A549 treated with ZK216348 at 1 μM for 4 hours (cell line): ENCODE measurements around the gene DBNL. TPM values are rescaled to one million over a fixed set of nuclear protein-coding genes. Genes with fewer than 3 reads are reported as not detected.

Experiments
- total RNA-seq: library from RNA; stranded (reverse); fragments of 200-300 nt; extraction: Qiagen RNA extraction; gene quantifications from 5 replicates; pipeline ENCODE4 v1.2.3, GENCODE V29; 2022; ENCODE audit warnings: low read depth

DBNL gene
- 52.8 to 80.1 TPM (median 71.0 TPM) in 5 replicates for total RNA-seq

GRCh38 chr7:44044315-44045225, at the start of gene DBNL:
Gene DBNL, plus strand, starts transcription at chr7:44044702. Its CDS starts 36 bp downstream, at chr7:44044738.

GRCh38 chr7:43997532-43997931, 47.0 kb upstream of the DBNL start, which contains the start of gene SPDYE1:
Gene SPDYE1, plus strand, starts transcription at chr7:43997897. Its CDS starts 2,053 bp downstream, at chr7:43999950.

GRCh38 chr7:44065431-44066110, 21.1 kb downstream of the DBNL start, which contains the start of gene PGAM2:
Gene PGAM2, minus strand, starts transcription at chr7:44065567. Its CDS starts 38 bp downstream, at chr7:44065529.

GRCh38 chr7:44103923-44104859, 59.7 kb downstream of the DBNL start, which contains the start of gene AEBP1:
Gene AEBP1, plus strand, starts transcription at chr7:44104345. Its CDS starts 321 bp downstream, at chr7:44104666.

Other genes starting within 250 kb of the DBNL start
- gene MRPS24, start 175.2 kb upstream of the DBNL start, total RNA-seq, result 205 to 254 TPM (median 243 TPM) in 5 replicates
- 23.5 to 28.8 TPM (median 26.8 TPM) in 5 replicates for gene URGCP, start 138.1 kb upstream of the DBNL start, total RNA-seq
- 7.9 to 11.6 TPM (median 11.4 TPM) in 5 replicates for gene UBE2D4, start 118.3 kb upstream of the DBNL start, total RNA-seq
- not detected in 5 replicates for gene SPDYE1, start 46.8 kb upstream of the DBNL start, total RNA-seq
- not detected in 5 replicates for gene PGAM2, start 20.9 kb downstream of the DBNL start, total RNA-seq
- gene POLM, start 37.8 kb downstream of the DBNL start, total RNA-seq, result 3.6 to 9.5 TPM (median 7.1 TPM) in 5 replicates
- gene AEBP1, start 59.6 kb downstream of the DBNL start, total RNA-seq, result 0.24 TPM in 1 of 5 replicates, not detected in the others
- 110 to 168 TPM (median 158 TPM) in 5 replicates for gene POLD2, start 78.8 kb downstream of the DBNL start, total RNA-seq
- not detected in 5 replicates for gene MYL7, start 96.6 kb downstream of the DBNL start, total RNA-seq
- gene GCK, start 144.7 kb downstream of the DBNL start, total RNA-seq, result not detected in 5 replicates
- 101 to 122 TPM (median 121 TPM) in 5 replicates for gene YKT6, start 156.3 kb downstream of the DBNL start, total RNA-seq